Measurements from ENCODE around the gene HDAC4.

GRCh38 chr2:239141021-239141760, 259.6 kb downstream of the HDAC4 start:
- TF ChIP-seq ZNF274 (IDR thresholded peaks at IDR 0.05; ENCODE audit: low read depth, low read length) (no peak), SUZ12 (IDR thresholded peaks at IDR 0.05; ENCODE audit: extremely low read depth, insufficient read depth, insufficient read length) (no peak), YY1 (IDR thresholded peaks at IDR 0.05; ENCODE audit: insufficient read depth, insufficient read length) (no peak)
